GM18505 (cell line): ENCODE data around the gene TUBA8.
"Not testable (repeated sequence)": the region's sequence is repeated elsewhere in the genome, so short reads cannot be mapped to it uniquely, and the experiment has no call there.

Source experiments
- ATAC-seq: cut with Tn5 transposase; IDR thresholded peaks from one replicate; pipeline ENCODE4 v1.9.1; 2021; ENCODE audit not compliant: unreplicated experiment
- POLR2A ChIP-seq: IDR thresholded peaks from 4 replicates; pipeline ENCODE4 v1.6.1; 2011; ENCODE audit warnings: borderline replicate concordance; ENCODE audit not compliant: insufficient read depth, insufficient read length; ENCODE audit errors: extremely low read depth

Gene TUBA8

GRCh38 chr22:18070556-18071306, 39.9 kb upstream of the TUBA8 start:
- ATAC-seq = no peak
- no peak for TF ChIP-seq POLR2A

- not testable (repeated sequence) for ATAC-seq
These were observed 39.2 kb upstream of the TUBA8 start for GRCh38 chr22:18071307-18071967.

GRCh38 chr22:18071968-18072310, 38.7 kb upstream of the TUBA8 start:
- no peak for ATAC-seq
- TF ChIP-seq POLR2A = no peak

- TF ChIP-seq POLR2A = no peak
- no peak for ATAC-seq
These were observed 37.1 kb upstream of the TUBA8 start for GRCh38 chr22:18073467-18073866.

- ATAC-seq = not testable (repeated sequence)
These were observed 36.7 kb upstream of the TUBA8 start for GRCh38 chr22:18073927-18074326.

- ATAC-seq = no peak
- no peak for TF ChIP-seq POLR2A
These were observed 35.4 kb upstream of the TUBA8 start for GRCh38 chr22:18075101-18075719.

- ATAC-seq = no peak
- no peak for TF ChIP-seq POLR2A
These were observed 34.7 kb upstream of the TUBA8 start for GRCh38 chr22:18075720-18076497.

GRCh38 chr22:18077087-18077638, 33.4 kb upstream of the TUBA8 start:
- ATAC-seq = peak; percentile 5

GRCh38 chr22:18077639-18078328, 32.8 kb upstream of the TUBA8 start, which contains the start of gene PEX26:
PEX26 (plus strand) TSS chr22:18077990; CDS start chr22:18078377, 387 bp downstream.
- TF ChIP-seq POLR2A = peak; percentile 75
- ATAC-seq = peak; percentile 86

More at GRCh38 chr22:18077087-18077638, 33.4 kb upstream of the TUBA8 start:
- TF ChIP-seq POLR2A = no peak

GRCh38 chr22:18078329-18079041, 32.1 kb upstream of the TUBA8 start:
- ATAC-seq = no peak
- no peak for TF ChIP-seq POLR2A

- TF ChIP-seq POLR2A = no peak
- no peak for ATAC-seq
These were observed 30.8 kb upstream of the TUBA8 start for GRCh38 chr22:18079706-18080233.

- no peak for ATAC-seq
- TF ChIP-seq POLR2A = no peak
These were observed 29.2 kb upstream of the TUBA8 start for GRCh38 chr22:18081416-18081815.

- no peak for ATAC-seq
- no peak for TF ChIP-seq POLR2A
These were observed 28.1 kb upstream of the TUBA8 start for GRCh38 chr22:18082467-18082866.
